ENCODE measurements around the gene UGT2B17.
"Not testable (repeated sequence)": the region's sequence is repeated elsewhere in the genome, so short reads cannot be mapped to it uniquely, and the experiment has no call there.

Gene UGT2B17

GRCh38 chr4:68568535-68568934, 7.6 kb downstream of the UGT2B17 start:
- not testable (repeated sequence) for DNase-seq

DNA sequence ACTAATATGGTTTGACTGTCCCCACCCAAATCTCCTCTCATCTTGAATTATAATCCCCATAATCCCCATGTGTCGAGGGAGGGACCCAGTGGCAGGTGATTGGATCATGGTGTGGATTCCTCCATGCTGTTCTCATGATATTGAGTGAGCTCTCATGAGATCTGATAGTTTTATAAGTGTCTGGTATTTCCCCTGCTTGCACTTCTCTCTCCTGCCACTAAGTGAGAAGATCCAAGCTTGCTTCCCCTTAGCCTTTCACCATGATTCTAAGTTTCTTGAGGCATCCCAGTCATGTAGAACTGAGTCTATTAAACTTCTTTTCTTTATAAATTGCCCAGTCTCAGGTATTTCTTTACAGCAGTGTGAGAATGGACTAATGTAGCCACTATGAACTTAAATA, 9.8 kb downstream of the UGT2B17 start:
- DNase-seq, result not testable (repeated sequence)

GRCh38 chr4:68565082-68565481, 11.0 kb downstream of the UGT2B17 start:
- DNase-seq, result not testable (repeated sequence)

DNA sequence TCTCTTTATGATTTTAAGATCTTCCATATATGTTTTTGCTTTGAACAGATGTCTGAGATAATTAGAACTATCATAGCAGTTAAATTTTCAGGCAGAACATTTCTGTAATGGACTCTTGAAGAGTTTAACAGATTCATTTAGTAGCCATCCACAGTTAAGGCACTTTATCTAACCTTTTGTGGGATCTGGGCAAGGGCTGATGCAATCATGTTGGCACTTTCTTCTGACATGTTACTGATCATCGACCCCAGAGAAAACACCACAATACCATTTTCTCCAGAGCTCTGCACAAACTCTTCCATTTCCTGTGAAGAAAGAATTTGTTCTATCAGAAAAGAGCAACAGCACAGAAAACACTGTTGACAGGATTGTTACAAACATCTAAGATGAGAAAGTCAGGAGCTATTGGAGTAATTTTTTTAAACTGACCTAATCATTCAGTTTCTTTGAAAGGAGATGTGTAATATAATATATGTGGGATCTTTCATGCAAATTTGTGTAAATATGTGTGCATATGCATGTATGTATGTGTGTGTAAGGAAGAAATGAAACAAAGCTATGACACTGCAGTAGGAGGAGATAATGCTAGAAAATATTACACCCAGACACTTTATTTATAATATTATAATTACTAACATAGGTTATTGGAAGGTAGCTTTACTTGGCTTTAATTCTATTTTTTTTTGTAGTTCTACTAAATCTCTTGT, 15.6 kb downstream of the UGT2B17 start:
- not testable (repeated sequence) for DNase-seq

DNA sequence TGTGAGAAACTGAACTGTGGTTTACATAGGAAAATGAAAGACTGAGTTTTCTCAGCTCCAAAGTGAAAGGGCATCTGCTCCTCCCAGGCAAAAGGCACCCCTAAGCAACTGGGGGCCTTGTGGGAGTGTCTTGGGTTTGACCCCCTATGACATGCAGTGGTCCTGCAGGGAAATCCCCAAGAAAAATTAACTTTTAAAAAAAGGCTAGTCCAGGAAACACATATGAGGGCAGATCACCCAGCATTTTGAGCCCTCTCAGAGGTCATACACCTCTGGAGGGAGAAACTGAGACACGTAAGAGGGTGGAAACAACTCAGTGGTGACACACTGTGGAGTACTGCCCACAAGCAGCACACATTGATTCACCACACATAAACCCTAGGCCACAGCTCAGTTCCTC, 22.3 kb downstream of the UGT2B17 start:
- DNase-seq, result not testable (repeated sequence)

GRCh38 chr4:68552818-68553811, 23.0 kb downstream of the UGT2B17 start:
- DNase-seq, result not testable (repeated sequence)

- not testable (repeated sequence) for DNase-seq
Observed at GRCh38 chr4:68542742-68543141, 33.4 kb downstream of the UGT2B17 start.

DNA sequence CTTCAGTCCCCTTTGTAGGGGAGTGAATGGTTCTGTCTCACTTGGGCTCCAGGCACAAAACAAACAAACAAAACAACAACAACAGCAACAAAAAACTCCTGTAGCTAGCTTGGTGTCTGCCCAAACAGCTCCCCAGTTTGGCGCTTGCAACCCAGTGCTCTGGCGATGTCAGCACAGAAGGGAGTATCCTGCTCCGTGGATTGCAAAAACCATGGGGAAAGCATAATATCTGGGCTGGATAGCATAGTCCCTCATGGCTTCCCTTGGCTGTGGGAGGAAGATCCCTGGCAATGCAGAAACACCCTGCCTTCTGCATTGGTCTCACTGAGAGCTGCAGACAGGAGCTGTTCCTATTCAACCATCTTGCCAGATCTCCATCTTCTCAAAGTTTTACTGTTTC, 39.7 kb downstream of the UGT2B17 start:
- no peak for DNase-seq

- DNase-seq, result no peak
Observed at GRCh38 chr4:68535974-68536373, 40.1 kb downstream of the UGT2B17 start.

- not testable (repeated sequence) for DNase-seq
Observed at GRCh38 chr4:68522232-68522631, 53.9 kb downstream of the UGT2B17 start.

DNA sequence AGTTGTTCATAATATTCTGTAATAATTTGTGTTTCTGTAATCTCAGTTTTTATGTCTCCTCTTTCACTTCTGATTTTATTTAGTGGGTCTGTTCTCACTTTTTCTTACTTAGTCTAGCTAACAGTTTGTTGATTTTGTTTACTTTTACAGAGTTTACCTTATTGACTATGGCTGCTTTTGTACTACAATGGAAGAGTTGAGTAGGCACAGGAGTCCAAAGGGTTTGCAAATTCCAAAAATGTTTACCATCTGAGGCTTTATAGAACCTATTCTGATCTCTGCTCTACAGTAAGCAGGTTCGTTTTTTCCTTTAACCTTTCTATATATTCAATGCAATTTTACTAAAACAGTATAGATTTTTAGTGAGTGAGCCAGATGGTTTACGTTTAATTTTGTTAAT, 55.1 kb downstream of the UGT2B17 start:
- DNase-seq, result no peak

GRCh38 chr4:68518889-68519288, 57.2 kb downstream of the UGT2B17 start:
- no peak for DNase-seq

- not testable (repeated sequence) for DNase-seq
Observed at GRCh38 chr4:68505452-68505851, 70.7 kb downstream of the UGT2B17 start.

DNA sequence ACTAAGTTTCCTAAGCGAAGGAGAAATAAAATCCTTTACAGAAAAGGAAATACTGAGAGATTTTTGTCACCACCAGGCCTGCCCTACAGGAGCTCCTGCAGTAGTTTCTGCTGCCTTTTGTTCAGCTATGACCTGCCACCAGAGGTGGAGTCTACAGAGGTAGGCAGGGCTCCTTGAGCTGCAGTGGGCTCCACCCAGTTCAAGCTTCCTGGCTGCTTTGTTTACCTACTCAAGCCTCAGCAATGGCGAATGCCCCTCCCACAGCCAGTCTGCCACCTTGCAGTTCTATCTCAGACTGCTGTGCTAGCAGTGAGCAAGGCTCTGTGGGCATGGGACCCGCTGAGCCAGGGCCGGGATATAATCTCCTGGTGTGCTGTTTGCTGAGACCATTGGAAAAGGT, 71.3 kb downstream of the UGT2B17 start:
- DNase-seq, result peak; percentile 4

- DNase-seq, result not testable (repeated sequence)
Observed at GRCh38 chr4:68503462-68503861, 72.7 kb downstream of the UGT2B17 start.

GRCh38 chr4:68499021-68499420, 77.1 kb downstream of the UGT2B17 start:
- DNase-seq, result no peak

- peak; percentile 49 for DNase-seq
Observed at GRCh38 chr4:68498413-68499007, 77.6 kb downstream of the UGT2B17 start.

GRCh38 chr4:68494688-68495087, 81.4 kb downstream of the UGT2B17 start:
- DNase-seq, result no peak

- DNase-seq, result no peak
Observed at GRCh38 chr4:68490826-68491457, 85.2 kb downstream of the UGT2B17 start.

GRCh38 chr4:68489338-68489737, 86.8 kb downstream of the UGT2B17 start:
- no peak for DNase-seq
